ENCODE results near the gene CYGB.

CYGB gene

DNA sequence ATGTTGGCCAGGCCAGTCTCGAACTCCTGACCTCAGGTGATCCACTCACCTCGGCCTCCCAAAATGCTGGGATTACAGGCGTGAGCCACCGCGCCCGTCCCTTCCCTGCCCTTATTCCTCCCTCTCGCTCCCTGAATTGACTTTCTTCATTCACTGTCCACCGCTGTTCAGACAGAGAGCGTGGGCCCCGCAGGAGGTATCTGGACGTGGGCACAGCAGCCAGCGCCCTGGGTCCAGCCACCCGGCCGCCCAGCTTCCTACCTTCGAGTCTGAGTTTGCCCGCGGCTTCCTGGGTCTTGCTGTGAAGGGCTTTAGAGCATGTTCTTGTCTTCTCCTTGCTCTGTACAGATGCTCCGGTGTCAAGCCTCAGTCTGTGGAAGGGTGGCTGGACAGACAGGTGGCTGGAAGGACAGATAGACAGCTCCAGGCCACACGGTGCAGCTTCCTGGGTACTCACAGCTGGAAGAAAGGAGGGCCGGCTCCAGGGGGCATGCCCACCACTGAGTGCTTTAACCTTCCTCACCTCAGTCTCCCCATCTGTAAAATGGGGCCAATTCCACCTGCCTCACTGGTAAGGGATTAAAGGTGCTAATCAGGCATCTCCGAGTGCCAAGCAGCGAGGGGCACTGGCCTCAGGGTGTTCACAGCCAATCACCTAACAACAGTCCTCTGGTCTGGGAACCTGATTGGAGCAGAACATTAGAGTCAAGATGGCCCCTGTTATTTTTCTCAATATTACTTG lies 49.9 kb downstream of the CYGB start:
- no peaks in the 10 kb centered on the region for H3K36me3 ChIP-seq (ENCODE audit: control insufficient read depth in 2 of 2, insufficient read depth in 2 of 2, low read length in 2 of 2)
- peaks cover 3% of the 10 kb centered on the region for H3K4me1 ChIP-seq (ENCODE audit: control insufficient read depth, insufficient read depth, low read length)
- no peak overlapping the region for H3K9ac ChIP-seq (ENCODE audit: low read length in 2 of 2)
- H3K9me3 ChIP-seq (ENCODE audit: control insufficient read depth in 2 of 2, low read length in 2 of 2), result no peaks in the 10 kb centered on the region
- no peaks in the 10 kb centered on the region for H3K27me3 ChIP-seq (ENCODE audit: control insufficient read depth in 1 of 2, insufficient read depth in 2 of 2, low read length in 2 of 2)
- H3K27ac ChIP-seq (ENCODE audit: low read length), result no peak overlapping the region
- no peak overlapping the region for H3K4me3 ChIP-seq (ENCODE audit: low read length in 2 of 2)

DNA sequence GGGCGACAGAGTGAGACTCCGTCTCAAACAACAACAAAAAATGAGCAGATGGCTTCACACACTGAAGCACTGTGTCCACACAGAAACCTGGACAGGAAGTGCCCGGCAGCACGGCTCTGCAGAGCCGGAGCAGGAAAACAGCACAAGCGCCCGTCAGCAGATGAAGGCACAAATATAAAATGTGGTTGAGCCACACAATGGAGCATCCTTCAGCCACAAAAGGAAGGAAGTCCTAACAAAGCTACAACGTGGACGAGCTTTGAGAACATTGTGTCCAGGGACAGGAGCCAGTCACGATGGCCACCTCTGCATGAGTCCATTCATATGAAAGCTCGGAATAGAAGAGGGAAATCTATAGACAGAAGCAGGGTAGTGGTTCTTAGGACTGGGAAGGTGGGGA lies 51.9 kb downstream of the CYGB start:
- no peaks in the 10 kb centered on the region for H3K4me1 ChIP-seq (ENCODE audit: control insufficient read depth, insufficient read depth, low read length)

DNA sequence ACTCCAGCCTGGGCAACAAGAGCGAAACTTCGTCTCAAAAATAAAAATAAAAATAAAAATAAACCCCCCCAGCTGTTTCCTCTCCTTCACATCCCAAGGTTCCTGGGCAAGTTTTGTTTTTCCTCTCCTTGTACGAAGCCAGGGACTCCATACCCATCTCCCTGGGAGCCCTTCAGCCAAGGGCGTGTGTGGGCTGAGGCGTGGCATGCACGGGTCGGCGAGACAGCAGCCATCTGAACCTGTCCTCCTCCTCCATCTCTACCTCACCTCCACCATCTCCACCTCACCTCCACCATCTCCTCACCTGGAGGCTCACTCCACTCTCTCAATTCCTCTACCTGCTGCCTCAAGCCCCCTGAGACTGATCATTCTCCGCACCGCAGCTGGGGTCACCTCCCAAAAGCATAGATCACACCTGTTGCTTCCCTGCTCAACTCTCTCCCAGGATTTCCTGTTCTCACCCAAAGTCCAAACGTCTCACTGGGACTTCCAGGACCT lies 53.2 kb downstream of the CYGB start:
- Histone ChIP-seq H3K9me3 (ENCODE audit: control insufficient read depth in 2 of 2, low read length in 2 of 2) (no peaks in the 10 kb centered on the region), H3K4me1 (ENCODE audit: control insufficient read depth, insufficient read depth, low read length) (no peaks in the 10 kb centered on the region), H3K9ac (ENCODE audit: low read length in 2 of 2) (no peak overlapping the region), H3K36me3 (ENCODE audit: control insufficient read depth in 2 of 2, insufficient read depth in 2 of 2, low read length in 2 of 2) (no peaks in the 10 kb centered on the region), H3K4me3 (ENCODE audit: low read length in 2 of 2) (no peak overlapping the region), H3K27me3 (ENCODE audit: control insufficient read depth in 1 of 2, insufficient read depth in 2 of 2, low read length in 2 of 2) (no peaks in the 10 kb centered on the region), H3K27ac (ENCODE audit: low read length) (no peak overlapping the region)

More for the DNA sequence above, 51.9 kb downstream of the CYGB start:
- Histone ChIP-seq H3K27me3 (ENCODE audit: control insufficient read depth in 1 of 2, insufficient read depth in 2 of 2, low read length in 2 of 2) (no peaks in the 10 kb centered on the region), H3K27ac (ENCODE audit: low read length) (no peak overlapping the region), H3K4me3 (ENCODE audit: low read length in 2 of 2) (no peak overlapping the region), H3K9me3 (ENCODE audit: control insufficient read depth in 2 of 2, low read length in 2 of 2) (no peaks in the 10 kb centered on the region), H3K36me3 (ENCODE audit: control insufficient read depth in 2 of 2, insufficient read depth in 2 of 2, low read length in 2 of 2) (no peaks in the 10 kb centered on the region), H3K9ac (ENCODE audit: low read length in 2 of 2) (no peak overlapping the region)

DNA sequence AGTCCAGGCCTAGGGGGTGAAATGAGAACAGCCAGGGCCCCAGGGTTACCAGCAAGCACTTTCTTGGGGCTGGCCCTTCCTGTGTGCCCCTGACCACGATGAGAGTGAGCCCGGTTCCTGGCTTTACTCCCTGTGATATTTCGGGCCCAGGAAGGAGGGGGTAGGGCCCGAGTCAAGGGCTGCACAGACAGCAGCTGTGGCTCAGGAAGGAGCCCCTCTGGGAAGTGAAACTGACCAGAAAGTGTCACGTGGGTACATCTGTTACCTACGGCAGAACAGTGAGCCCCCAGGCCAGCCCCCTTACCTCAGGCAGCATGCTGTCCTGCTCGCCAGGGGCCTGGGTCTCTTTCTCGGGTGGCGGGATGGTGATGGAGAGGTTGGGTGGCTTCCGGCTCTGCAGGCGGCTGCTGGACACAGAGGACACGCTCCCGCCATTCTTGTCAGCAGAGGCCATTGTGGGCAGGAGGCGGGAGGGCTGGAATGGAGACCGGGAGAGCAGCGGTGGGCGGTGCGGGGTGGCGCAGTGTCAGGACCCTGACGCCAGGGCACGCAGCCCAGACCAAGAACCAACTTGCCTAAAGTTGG lies 56.3 kb downstream of the CYGB start:
- Histone ChIP-seq H3K4me3 (ENCODE audit: low read length in 2 of 2) (no peak overlapping the region), H3K27me3 (ENCODE audit: control insufficient read depth in 1 of 2, insufficient read depth in 2 of 2, low read length in 2 of 2) (no peaks in the 10 kb centered on the region), H3K9me3 (ENCODE audit: control insufficient read depth in 2 of 2, low read length in 2 of 2) (no peaks in the 10 kb centered on the region), H3K27ac (ENCODE audit: low read length) (no peak overlapping the region), H3K36me3 (ENCODE audit: control insufficient read depth in 2 of 2, insufficient read depth in 2 of 2, low read length in 2 of 2) (no peaks in the 10 kb centered on the region), H3K4me1 (ENCODE audit: control insufficient read depth, insufficient read depth, low read length) (no peaks in the 10 kb centered on the region), H3K9ac (ENCODE audit: low read length in 2 of 2) (no peak overlapping the region)

DNA sequence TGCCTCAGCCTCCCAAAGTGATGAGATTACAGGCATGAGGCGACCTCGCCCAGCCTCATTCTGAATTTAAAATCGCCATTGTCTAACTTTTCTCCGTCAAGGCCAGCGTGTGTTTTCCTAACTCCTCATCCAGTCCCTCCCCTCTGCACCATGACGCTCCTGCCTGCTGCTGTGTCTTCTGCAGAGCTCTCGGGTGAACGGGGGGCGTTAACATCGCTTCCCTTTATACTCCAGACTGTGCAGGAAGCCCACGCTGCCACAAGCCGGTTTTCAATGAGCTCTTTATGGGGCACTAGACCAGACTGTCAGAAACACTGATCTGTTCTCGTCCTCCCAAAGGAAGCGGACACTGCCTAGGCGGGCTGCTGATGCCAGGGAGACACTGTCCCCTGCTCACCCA lies 56.9 kb downstream of the CYGB start:
- H3K36me3 ChIP-seq (ENCODE audit: control insufficient read depth in 2 of 2, insufficient read depth in 2 of 2, low read length in 2 of 2), result no peaks in the 10 kb centered on the region
- no peaks in the 10 kb centered on the region for H3K4me1 ChIP-seq (ENCODE audit: control insufficient read depth, insufficient read depth, low read length)
- no peak overlapping the region for H3K4me3 ChIP-seq (ENCODE audit: low read length in 2 of 2)
- no peak overlapping the region for H3K27ac ChIP-seq (ENCODE audit: low read length)
- no peaks in the 10 kb centered on the region for H3K27me3 ChIP-seq (ENCODE audit: control insufficient read depth in 1 of 2, insufficient read depth in 2 of 2, low read length in 2 of 2)
- no peak overlapping the region for H3K9ac ChIP-seq (ENCODE audit: low read length in 2 of 2)
- H3K9me3 ChIP-seq (ENCODE audit: control insufficient read depth in 2 of 2, low read length in 2 of 2), result no peaks in the 10 kb centered on the region

- Histone ChIP-seq H3K4me1 (ENCODE audit: control insufficient read depth, insufficient read depth, low read length) (no peaks in the 10 kb centered on the region), H3K27me3 (ENCODE audit: control insufficient read depth in 1 of 2, insufficient read depth in 2 of 2, low read length in 2 of 2) (no peaks in the 10 kb centered on the region), H3K36me3 (ENCODE audit: control insufficient read depth in 2 of 2, insufficient read depth in 2 of 2, low read length in 2 of 2) (no peaks in the 10 kb centered on the region), H3K9ac (ENCODE audit: low read length in 2 of 2) (no peak overlapping the region), H3K4me3 (ENCODE audit: low read length in 2 of 2) (no peak overlapping the region), H3K9me3 (ENCODE audit: control insufficient read depth in 2 of 2, low read length in 2 of 2) (no peaks in the 10 kb centered on the region), H3K27ac (ENCODE audit: low read length) (no peak overlapping the region)
These were observed 57.9 kb downstream of the CYGB start for GRCh38 chr17:76479515-76480060.

GRCh38 chr17:76478730-76479514 lies 58.6 kb downstream of the CYGB start:
- Histone ChIP-seq H3K27ac (ENCODE audit: low read length) (no peak overlapping the region), H3K4me1 (ENCODE audit: control insufficient read depth, insufficient read depth, low read length) (no peaks in the 10 kb centered on the region), H3K9me3 (ENCODE audit: control insufficient read depth in 2 of 2, low read length in 2 of 2) (no peaks in the 10 kb centered on the region), H3K27me3 (ENCODE audit: control insufficient read depth in 1 of 2, insufficient read depth in 2 of 2, low read length in 2 of 2) (no peaks in the 10 kb centered on the region), H3K9ac (ENCODE audit: low read length in 2 of 2) (no peak overlapping the region), H3K4me3 (ENCODE audit: low read length in 2 of 2) (no peak overlapping the region), H3K36me3 (ENCODE audit: control insufficient read depth in 2 of 2, insufficient read depth in 2 of 2, low read length in 2 of 2) (no peaks in the 10 kb centered on the region)

DNA sequence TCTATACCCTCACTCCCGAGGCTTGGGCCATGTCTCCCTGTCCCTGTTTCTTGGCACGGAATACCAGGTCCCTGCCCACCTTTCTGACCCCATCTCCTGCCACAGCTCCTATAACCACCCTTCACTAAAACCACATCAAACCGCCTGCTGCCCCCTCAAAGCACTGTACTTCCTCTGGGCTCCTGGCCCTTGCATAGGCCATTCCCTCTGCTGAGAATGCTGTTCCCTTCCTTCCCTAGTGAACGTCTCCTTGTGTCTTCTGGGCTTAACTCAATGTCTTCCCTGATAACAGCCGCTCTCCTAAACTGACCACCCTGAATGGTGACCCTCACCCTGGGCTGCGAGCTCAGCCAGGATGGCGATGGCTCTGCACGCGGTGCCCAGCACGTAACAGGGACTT lies 59.4 kb downstream of the CYGB start:
- Histone ChIP-seq H3K27me3 (ENCODE audit: control insufficient read depth in 1 of 2, insufficient read depth in 2 of 2, low read length in 2 of 2) (no peaks in the 10 kb centered on the region), H3K9ac (ENCODE audit: low read length in 2 of 2) (no peak overlapping the region), H3K4me1 (ENCODE audit: control insufficient read depth, insufficient read depth, low read length) (no peaks in the 10 kb centered on the region), H3K9me3 (ENCODE audit: control insufficient read depth in 2 of 2, low read length in 2 of 2) (no peaks in the 10 kb centered on the region), H3K4me3 (ENCODE audit: low read length in 2 of 2) (no peak overlapping the region), H3K36me3 (ENCODE audit: control insufficient read depth in 2 of 2, insufficient read depth in 2 of 2, low read length in 2 of 2) (no peaks in the 10 kb centered on the region), H3K27ac (ENCODE audit: low read length) (no peak overlapping the region)

- H3K9ac ChIP-seq (ENCODE audit: low read length in 2 of 2), result no peak overlapping the region
- H3K4me3 ChIP-seq (ENCODE audit: low read length in 2 of 2), result no peak overlapping the region
- no peaks in the 10 kb centered on the region for H3K4me1 ChIP-seq (ENCODE audit: control insufficient read depth, insufficient read depth, low read length)
- H3K9me3 ChIP-seq (ENCODE audit: control insufficient read depth in 2 of 2, low read length in 2 of 2), result no peaks in the 10 kb centered on the region
- no peaks in the 10 kb centered on the region for H3K36me3 ChIP-seq (ENCODE audit: control insufficient read depth in 2 of 2, insufficient read depth in 2 of 2, low read length in 2 of 2)
- no peak overlapping the region for H3K27ac ChIP-seq (ENCODE audit: low read length)
- no peaks in the 10 kb centered on the region for H3K27me3 ChIP-seq (ENCODE audit: control insufficient read depth in 1 of 2, insufficient read depth in 2 of 2, low read length in 2 of 2)
These were observed 59.9 kb downstream of the CYGB start for GRCh38 chr17:76477576-76477975.
